Occipital lobe (tissue), 2 donors: ENCODE results near the gene TLR2. TPM values are rescaled to one million over a fixed set of nuclear protein-coding genes. Genes with fewer than 3 reads are reported as not detected.
"Not testable (repeated sequence)": the region's sequence is repeated elsewhere in the genome, so short reads cannot be mapped to it uniquely, and the experiment has no call there.

Experiments used
- DNase-seq: peaks from one replicate; lab custom pipeline; 2025; lab: John Stamatoyannopoulos, UW
- total RNA-seq: library from RNA; depleted of rRNA; stranded (reverse); fragments of >200 nt; gene quantifications from one replicate; pipeline ENCODE4 v1.2.3, GENCODE V29; 2014

Gene TLR2
- total RNA-seq, 1 donor from 2014 or later: 1.6 TPM

GRCh38 chr4:153661215-153661822, 22.8 kb upstream of the TLR2 start:
- no peak for DNase-seq

- DNase-seq: no peak
These were observed 22.2 kb upstream of the TLR2 start for GRCh38 chr4:153661908-153662307.

GRCh38 chr4:153663667-153664066, 20.4 kb upstream of the TLR2 start:
- DNase-seq: no peak

- not testable (repeated sequence) for DNase-seq
These were observed 17.6 kb upstream of the TLR2 start for GRCh38 chr4:153666505-153666904.

- no peak for DNase-seq
These were observed 15.4 kb upstream of the TLR2 start for GRCh38 chr4:153668647-153669046.

GRCh38 chr4:153669838-153670237, 14.2 kb upstream of the TLR2 start:
- no peak for DNase-seq

GRCh38 chr4:153676486-153676885, 7.6 kb upstream of the TLR2 start:
- DNase-seq: no peak

- no peak for DNase-seq
These were observed 7.1 kb upstream of the TLR2 start for GRCh38 chr4:153676984-153677383.

- DNase-seq: no peak
These were observed 4.6 kb upstream of the TLR2 start for GRCh38 chr4:153679486-153679885.

GRCh38 chr4:153683763-153684181, 308 bp upstream of the TLR2 start:
- no peak for DNase-seq

GRCh38 chr4:153684971-153685371, 891 bp downstream of the TLR2 start:
- no peak for DNase-seq

- DNase-seq: no peak
These were observed 20.4 kb downstream of the TLR2 start for GRCh38 chr4:153704522-153704921.

- DNase-seq: no peak
These were observed 21.8 kb downstream of the TLR2 start for GRCh38 chr4:153705743-153706468.

GRCh38 chr4:153706519-153706918, 22.4 kb downstream of the TLR2 start:
- no peak for DNase-seq

GRCh38 chr4:153710681-153711080, 26.6 kb downstream of the TLR2 start:
- DNase-seq: no peak

GRCh38 chr4:153713866-153714646, 30.0 kb downstream of the TLR2 start:
- DNase-seq: no peak

GRCh38 chr4:153722036-153722435, 38.0 kb downstream of the TLR2 start:
- no peak for DNase-seq

- no peak for DNase-seq
These were observed 40.5 kb downstream of the TLR2 start for GRCh38 chr4:153724606-153725005.

- DNase-seq: no peak
These were observed 41.2 kb downstream of the TLR2 start for GRCh38 chr4:153725136-153725830.

GRCh38 chr4:153725831-153726154, 41.7 kb downstream of the TLR2 start:
- no peak for DNase-seq

GRCh38 chr4:153728151-153728550, 44.1 kb downstream of the TLR2 start:
- DNase-seq: no peak

- DNase-seq: no peak
These were observed 44.6 kb downstream of the TLR2 start for GRCh38 chr4:153728660-153729059.
